Stomach smooth muscle (tissue), 2 donors: ENCODE data around the gene ING2.
"Not testable (repeated sequence)": the region's sequence is repeated elsewhere in the genome, so short reads cannot be mapped to it uniquely, and the experiment has no call there.

Experiments
- H3K27ac ChIP-seq: one replicate; pipeline ENCODE4 v1.7.0; 2013; ENCODE audit warnings: mild to moderate bottlenecking, low read length, inconsistent platforms
- H3K27me3 ChIP-seq, 2 donors: one replicate each; pipeline ENCODE4 v1.7.0; 2013; ENCODE audit warnings: low read length in 2 of 2; ENCODE audit not compliant: insufficient read depth in 2 of 2, control insufficient read depth in 1 of 2
- H3K36me3 ChIP-seq, 2 donors: one replicate each; pipeline ENCODE4 v1.7.0; 2013; ENCODE audit warnings: low read length in 2 of 2; ENCODE audit not compliant: control insufficient read depth in 2 of 2, insufficient read depth in 2 of 2
- H3K4me1 ChIP-seq: one replicate; pipeline ENCODE4 v1.7.0; 2013; ENCODE audit warnings: low read length; ENCODE audit not compliant: control insufficient read depth, insufficient read depth
- H3K4me3 ChIP-seq, 2 donors: one replicate each; pipeline ENCODE4 v1.7.0; 2013; ENCODE audit warnings: low read length in 2 of 2
- H3K9ac ChIP-seq, 2 donors: one replicate each; pipeline ENCODE4 v1.7.0; 2013; ENCODE audit warnings: low read length in 2 of 2, mild to moderate bottlenecking in 1 of 2
- H3K9me3 ChIP-seq, 2 donors: one replicate each; pipeline ENCODE4 v1.7.0; 2013; ENCODE audit warnings: low read length in 2 of 2; ENCODE audit not compliant: control insufficient read depth in 2 of 2
- donor health status: healthy.
- donor health status: Pancreatic carcinoma.

ING2 gene

DNA sequence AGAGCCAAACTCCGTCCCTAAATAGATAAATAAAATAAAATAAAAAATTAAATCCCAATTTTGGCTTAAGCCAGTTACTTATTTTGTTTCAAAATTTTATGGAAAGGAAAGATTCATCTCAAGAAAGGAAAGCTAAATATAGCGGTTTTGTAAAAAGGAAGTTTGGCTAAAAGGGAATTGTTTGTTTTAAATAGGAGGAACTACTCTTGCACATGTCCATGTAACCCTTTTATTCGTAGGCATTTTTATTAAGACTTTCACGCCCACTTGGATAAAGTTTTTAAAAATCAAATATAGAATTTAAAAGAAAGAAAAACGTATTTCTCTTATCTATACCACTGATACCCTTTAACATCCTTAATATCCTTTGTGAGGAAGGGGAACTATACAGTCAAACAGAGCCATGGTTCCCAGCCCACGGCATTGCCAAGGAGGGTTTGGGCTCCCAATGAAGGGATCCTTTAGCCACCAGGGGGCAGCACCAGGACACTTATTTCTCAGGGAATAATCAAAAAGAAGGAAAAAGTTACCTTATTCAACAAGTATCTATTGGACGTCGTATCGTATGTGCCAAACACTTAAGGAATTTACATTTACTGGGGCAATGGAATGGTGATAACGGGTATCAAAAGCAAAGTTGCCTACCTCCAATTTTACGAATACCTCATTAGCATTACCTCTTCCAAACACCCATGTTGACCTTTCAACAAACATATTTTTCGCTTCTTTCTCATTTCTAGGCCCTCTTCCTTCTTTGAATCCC, 32.7 kb upstream of the ING2 start:
- H3K27ac ChIP-seq = no peak overlapping the region
- H3K9me3 ChIP-seq = no peaks in the 10 kb centered on the region
- no peaks in the 10 kb centered on the region for H3K36me3 ChIP-seq
- H3K4me1 ChIP-seq = peaks cover 3% of the 10 kb centered on the region
- H3K27me3 ChIP-seq = no peaks in the 10 kb centered on the region
- peak overlapping the region; percentile 9 to 33 for H3K4me3 ChIP-seq
- H3K9ac ChIP-seq = no peak overlapping the region

DNA sequence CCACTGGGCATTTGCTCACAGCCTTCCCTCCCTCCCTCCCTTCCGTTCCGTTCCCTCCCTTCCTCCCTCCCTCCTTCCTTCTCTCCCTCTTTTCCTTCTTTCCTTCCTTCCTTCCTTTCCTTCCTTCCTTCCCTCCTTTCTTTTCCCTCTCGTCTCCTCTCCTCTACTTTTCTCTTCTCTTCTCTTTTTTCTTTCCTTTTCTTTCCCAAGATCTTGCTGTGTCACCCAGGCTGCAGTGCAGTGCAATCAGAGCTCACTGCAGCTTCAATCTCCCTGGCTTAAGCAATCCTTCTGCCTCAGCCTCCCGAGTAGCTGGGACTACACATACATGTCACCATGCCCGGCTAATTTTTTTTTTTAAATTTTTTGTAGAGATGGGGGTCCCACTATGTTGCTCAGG, 26.7 kb upstream of the ING2 start:
- no peak overlapping the region for H3K9ac ChIP-seq
- H3K4me3 ChIP-seq = no peak overlapping the region
- no peaks in the 10 kb centered on the region for H3K36me3 ChIP-seq
- no peaks in the 10 kb centered on the region for H3K4me1 ChIP-seq
- H3K27ac ChIP-seq = no peak overlapping the region
- H3K9me3 ChIP-seq = no peaks in the 10 kb centered on the region
- no peaks in the 10 kb centered on the region for H3K27me3 ChIP-seq

DNA sequence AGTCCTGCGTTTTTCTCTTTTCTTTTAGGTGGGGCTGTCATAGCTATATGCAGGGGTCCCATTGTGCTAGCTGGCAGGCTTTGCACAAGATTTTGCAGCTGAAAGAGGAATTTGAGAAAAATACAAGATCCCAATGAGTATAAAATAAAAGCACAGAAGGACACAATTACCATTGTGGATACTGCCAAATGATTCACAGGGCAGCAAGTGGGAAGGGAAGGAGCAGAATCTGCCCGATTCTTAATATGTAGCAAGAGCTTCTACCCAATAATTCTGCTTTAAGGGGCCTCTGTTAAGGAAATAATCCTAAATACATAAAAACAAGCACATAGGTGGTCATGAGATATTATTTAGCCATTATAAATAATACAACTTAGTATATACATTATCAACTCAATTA, 25.9 kb upstream of the ING2 start:
- H3K36me3 ChIP-seq = no peaks in the 10 kb centered on the region
- H3K9me3 ChIP-seq = no peaks in the 10 kb centered on the region
- no peaks in the 10 kb centered on the region for H3K27me3 ChIP-seq
- no peak overlapping the region for H3K4me3 ChIP-seq
- no peak overlapping the region for H3K27ac ChIP-seq
- H3K4me1 ChIP-seq = no peaks in the 10 kb centered on the region
- no peak overlapping the region for H3K9ac ChIP-seq

DNA sequence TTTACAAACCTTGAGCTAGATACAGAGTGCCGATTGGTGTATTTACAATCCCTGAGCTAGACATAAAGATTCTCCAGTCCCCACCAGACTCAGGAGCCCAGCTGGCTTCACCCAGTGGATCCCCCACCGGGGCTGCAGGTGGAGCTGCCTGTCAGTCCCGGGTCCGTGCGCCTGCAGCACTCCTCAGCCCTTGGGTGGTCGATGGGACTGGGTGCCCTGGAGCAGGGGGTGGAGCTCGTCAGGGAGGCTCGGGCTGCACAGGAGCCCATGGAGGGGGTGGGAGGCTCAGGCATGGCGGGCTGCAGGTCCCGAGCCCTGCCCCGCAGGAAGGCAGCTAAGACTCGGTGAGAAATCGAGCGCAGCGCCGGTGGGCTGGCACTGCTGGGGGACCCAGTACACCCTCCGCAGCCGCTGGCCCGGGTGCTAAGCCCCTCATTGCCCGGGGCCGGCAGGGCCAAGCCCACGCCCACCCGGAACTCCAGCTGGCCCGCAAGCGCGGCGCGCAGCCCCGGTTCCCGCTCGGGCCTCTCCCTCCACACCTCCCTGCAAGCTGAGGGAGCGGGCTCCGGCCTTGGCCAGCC, 22.3 kb upstream of the ING2 start:
- not testable (repeated sequence) for H3K4me1 ChIP-seq, H3K27ac ChIP-seq, H3K36me3 ChIP-seq, H3K27me3 ChIP-seq, H3K9ac ChIP-seq, H3K4me3 ChIP-seq, H3K9me3 ChIP-seq

DNA sequence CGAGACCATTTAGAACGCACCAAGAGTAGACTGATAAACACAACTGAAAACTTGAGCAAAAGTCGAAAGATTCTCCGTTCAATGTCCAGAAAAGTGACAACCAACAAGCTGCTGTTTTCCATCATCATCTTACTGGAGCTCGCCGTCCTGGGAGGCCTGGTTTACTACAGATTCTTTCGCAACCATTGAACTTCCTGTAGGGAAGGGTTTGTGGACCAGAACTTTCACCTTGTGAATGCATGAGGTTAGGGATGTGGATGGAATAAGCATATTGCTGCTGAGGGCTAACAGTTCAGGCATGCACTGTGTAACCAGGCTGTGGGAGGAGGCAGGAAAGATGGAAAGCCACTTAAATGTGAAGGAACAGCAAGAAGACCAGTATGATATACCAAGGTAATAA, 20.9 kb upstream of the ING2 start:
- Histone ChIP-seq H3K27ac (no peak overlapping the region), H3K27me3 (no peaks in the 10 kb centered on the region), H3K9me3 (no peaks in the 10 kb centered on the region), H3K36me3 (no peaks in the 10 kb centered on the region), H3K4me1 (no peaks in the 10 kb centered on the region), H3K9ac (no peak overlapping the region), H3K4me3 (no peak overlapping the region)

DNA sequence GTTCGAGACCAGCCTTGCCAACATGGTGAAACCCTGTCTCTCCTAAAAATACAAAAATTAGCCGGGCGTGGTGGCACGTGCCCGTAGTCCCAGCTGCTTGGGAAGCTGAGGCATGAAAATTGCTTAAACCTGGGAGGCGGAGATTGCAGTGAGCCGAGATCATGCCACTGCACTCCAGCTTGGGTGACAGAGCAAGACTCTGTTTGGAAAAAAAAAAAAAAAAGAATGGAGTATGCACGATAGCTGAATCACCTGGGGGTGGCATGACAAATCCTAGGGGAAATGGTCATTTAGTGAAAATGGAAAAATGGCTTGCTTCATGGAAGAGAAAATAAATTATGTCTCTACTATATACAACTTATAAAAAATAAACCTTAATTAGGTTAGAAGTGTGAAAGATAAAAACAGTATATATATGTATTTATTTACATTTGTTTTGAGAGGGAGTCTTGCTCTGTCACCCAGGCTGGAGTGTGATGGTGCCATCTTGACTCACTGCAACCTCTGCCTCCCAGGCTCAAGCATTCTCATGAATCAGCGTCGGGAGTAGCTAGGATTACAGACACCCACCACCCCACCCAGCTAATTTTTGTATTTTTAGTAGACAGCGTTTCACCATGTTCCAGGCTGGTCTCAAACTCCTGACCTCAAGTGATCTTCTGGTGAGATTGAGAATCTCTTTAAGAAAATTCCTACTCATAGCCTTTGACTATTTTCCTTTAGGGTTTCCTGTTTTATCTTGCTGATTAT, 19.3 kb upstream of the ING2 start:
- Histone ChIP-seq H3K4me1 (no peaks in the 10 kb centered on the region), H3K36me3 (no peaks in the 10 kb centered on the region), H3K27ac (no peak overlapping the region), H3K27me3 (no peaks in the 10 kb centered on the region), H3K9me3 (no peaks in the 10 kb centered on the region), H3K4me3 (no peak overlapping the region), H3K9ac (no peak overlapping the region)

DNA sequence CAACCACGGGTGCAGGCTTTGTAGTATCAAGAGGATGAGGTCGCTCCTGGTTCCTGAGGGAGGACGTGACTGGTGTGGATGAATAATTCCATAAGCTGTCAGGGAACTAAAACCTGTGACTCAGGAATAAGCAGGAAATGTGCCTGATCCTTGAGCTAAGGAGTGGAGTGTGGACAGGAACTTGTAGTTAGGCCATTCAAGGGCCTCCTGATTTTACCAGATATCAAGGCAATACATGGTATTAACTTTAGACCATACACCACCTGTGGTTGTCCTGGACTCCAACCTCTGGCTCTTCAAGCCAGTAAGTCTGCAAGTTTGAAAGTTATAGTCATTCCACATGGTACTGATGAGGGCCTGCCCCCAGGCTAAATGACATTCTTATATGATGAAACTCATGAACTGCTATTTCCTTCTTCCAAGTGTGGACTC, 12.1 kb upstream of the ING2 start:
- peaks cover 0 to 2% of the 10 kb centered on the region in 2 donors for H3K36me3 ChIP-seq
- H3K27ac ChIP-seq = no peak overlapping the region
- no peaks in the 10 kb centered on the region for H3K27me3 ChIP-seq
- no peak overlapping the region for H3K4me3 ChIP-seq
- H3K9ac ChIP-seq = no peak overlapping the region
- peaks cover 0 to 4% of the 10 kb centered on the region in 2 donors for H3K9me3 ChIP-seq
- H3K4me1 ChIP-seq = no peaks in the 10 kb centered on the region

DNA sequence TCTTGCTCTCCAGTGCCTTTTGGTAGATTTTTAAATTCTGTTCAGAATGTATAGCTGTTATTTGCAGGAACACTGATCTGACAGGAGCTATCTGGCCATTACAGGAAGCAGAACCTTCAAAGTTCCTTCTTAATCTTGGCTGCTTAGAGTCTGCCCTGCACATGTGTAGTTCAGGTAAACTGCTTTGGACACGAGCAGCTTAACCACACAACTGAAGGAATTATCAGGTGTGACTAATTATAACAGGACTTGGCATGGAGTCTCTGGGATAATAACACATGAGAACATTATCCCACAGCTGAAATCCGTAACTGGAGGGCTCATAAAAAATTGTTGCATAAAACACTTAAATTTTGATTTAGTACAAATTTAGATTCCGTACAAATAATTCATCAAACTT, 11.6 kb upstream of the ING2 start:
- peaks cover 0 to 4% of the 10 kb centered on the region in 2 donors for H3K9me3 ChIP-seq

DNA sequence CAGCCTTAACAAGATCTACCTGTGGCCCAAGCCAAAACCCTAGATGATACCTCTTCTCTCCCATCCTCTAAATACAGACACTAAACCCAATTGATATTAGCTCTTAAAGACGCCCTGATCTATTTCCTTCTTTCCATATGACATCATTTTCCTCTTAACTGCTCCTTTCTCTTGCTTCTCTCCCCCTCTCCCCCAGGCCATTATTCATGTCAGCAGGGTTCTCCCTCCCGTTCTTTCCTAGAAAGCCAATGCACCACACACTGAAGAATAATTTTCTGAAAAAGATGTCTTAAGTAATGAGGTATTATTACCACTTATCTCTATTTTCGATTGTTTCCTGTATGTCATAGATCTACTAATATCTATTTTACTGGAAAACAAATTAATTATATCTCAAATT, 9.7 kb upstream of the ING2 start:
- H3K4me3 ChIP-seq = no peak overlapping the region
- no peak overlapping the region for H3K9ac ChIP-seq
- no peaks in the 10 kb centered on the region for H3K27me3 ChIP-seq
- H3K9me3 ChIP-seq = peaks cover 0 to 4% of the 10 kb centered on the region in 2 donors
- H3K4me1 ChIP-seq = no peaks in the 10 kb centered on the region
- no peak overlapping the region for H3K27ac ChIP-seq
- H3K36me3 ChIP-seq = peaks cover 0 to 2% of the 10 kb centered on the region in 2 donors

More for the DNA sequence above, 11.6 kb upstream of the ING2 start:
- H3K27me3 ChIP-seq = no peaks in the 10 kb centered on the region
- H3K4me1 ChIP-seq = no peaks in the 10 kb centered on the region
- no peak overlapping the region for H3K27ac ChIP-seq
- no peak overlapping the region for H3K4me3 ChIP-seq
- peaks cover 0 to 2% of the 10 kb centered on the region in 2 donors for H3K36me3 ChIP-seq
- no peak overlapping the region for H3K9ac ChIP-seq

DNA sequence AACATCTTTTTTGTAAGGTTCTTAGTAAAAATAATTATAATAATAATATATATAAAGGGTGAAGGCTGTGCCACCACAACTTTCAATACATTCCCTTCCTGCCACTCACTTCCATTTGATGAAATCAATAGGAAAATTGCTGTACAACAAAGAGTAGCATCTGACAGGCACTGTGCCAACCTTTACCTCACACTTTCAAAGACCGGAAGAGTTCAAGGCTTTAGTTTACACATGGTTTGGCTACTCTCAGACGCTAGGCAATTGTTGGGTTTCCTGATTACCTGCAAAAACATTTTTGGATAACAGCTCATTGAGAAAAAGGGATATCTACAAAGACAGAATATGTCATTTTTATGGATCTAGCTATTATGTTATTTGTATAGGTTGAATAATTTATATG, 5.5 kb upstream of the ING2 start:
- Histone ChIP-seq H3K4me3 (no peak overlapping the region), H3K9me3 (no peaks in the 10 kb centered on the region), H3K4me1 (peaks cover 8% of the 10 kb centered on the region), H3K27ac (no peak overlapping the region), H3K36me3 (no peaks in the 10 kb centered on the region), H3K27me3 (no peaks in the 10 kb centered on the region), H3K9ac (no peak overlapping the region)

DNA sequence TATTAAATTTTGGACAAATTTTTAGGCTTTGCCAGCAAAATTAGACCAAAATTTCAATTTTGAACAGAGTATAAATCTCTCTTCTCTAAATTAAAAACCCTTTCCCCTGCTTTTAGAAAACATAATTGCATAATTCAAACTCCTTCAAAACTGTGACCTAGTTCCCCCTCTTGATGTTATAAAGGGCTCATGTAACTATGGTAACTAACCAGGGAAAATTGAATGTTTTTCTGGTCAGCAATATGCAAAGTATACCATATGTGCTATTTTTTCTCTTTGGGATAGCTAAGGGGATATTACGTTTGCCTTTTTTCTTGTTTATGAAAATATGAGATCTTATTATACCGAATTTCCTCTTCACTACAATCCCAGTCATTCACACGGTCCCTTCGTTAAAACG, 5.1 kb upstream of the ING2 start:
- no peaks in the 10 kb centered on the region for H3K9me3 ChIP-seq
- peaks cover 8% of the 10 kb centered on the region for H3K4me1 ChIP-seq
- no peaks in the 10 kb centered on the region for H3K27me3 ChIP-seq
- H3K27ac ChIP-seq = no peak overlapping the region
- H3K36me3 ChIP-seq = no peaks in the 10 kb centered on the region
- no peak overlapping the region for H3K9ac ChIP-seq
- no peak overlapping the region for H3K4me3 ChIP-seq
